HepG2 (cell line): ENCODE measurements around the gene ETF1. TPM values are rescaled to one million over a fixed set of nuclear protein-coding genes. Genes with fewer than 3 reads are reported as not detected.

Source experiments
- KIAA2018 ChIP-seq: sonication (generic); formaldehyde crosslinking; IDR thresholded peaks from 2 replicates; pipeline ENCODE4 v1.5.0; 2020; ENCODE audit warnings: mild to moderate bottlenecking, missing genetic modification reagents, borderline replicate concordance
- MAZ ChIP-seq, 2 experiments: sonication (generic) in 1 of 2; formaldehyde crosslinking in 1 of 2; IDR thresholded peaks; 2 replicates each; pipeline versions ENCODE4 v1.5.0 to v1.6.1; 2012 to 2020; ENCODE audit warnings: low read depth in 2 of 2, mild to moderate bottlenecking in 2 of 2, borderline replicate concordance in 1 of 2, improper control_type of control experiment in 1 of 2, low read length in 1 of 2, missing genetic modification reagents in 1 of 2, moderate library complexity in 1 of 2
- MEIS2 ChIP-seq: sonication (generic); formaldehyde crosslinking; IDR thresholded peaks from 2 replicates; pipeline ENCODE4 v1.9.0; 2021; ENCODE audit warnings: mild to moderate bottlenecking, missing genetic modification reagents
- MXD3 ChIP-seq: IDR thresholded peaks from 2 replicates; pipeline ENCODE4 v1.6.1; 2016; ENCODE audit warnings: mild to moderate bottlenecking, missing biosample characterization, missing genetic modification reagents
- RORA ChIP-seq: sonication (generic); formaldehyde crosslinking; IDR thresholded peaks from 2 replicates; pipeline ENCODE4 v1.5.0; 2020; ENCODE audit warnings: mild to moderate bottlenecking, missing genetic modification reagents, moderate library complexity
- SP5 ChIP-seq: IDR thresholded peaks from 2 replicates; pipeline ENCODE4 v1.6.1; 2016; ENCODE audit warnings: low read depth, borderline replicate concordance
- SUZ12 ChIP-seq: fragments of 150-350 bp; IDR thresholded peaks from 2 replicates; pipeline ENCODE4 v1.6.1; 2014; ENCODE audit warnings: low read depth, low read length
- TFE3 ChIP-seq: IDR thresholded peaks from 2 replicates; pipeline ENCODE4 v1.6.1; 2016
- ZFP37 ChIP-seq: sonication (generic); formaldehyde crosslinking; IDR thresholded peaks from 2 replicates; pipeline ENCODE4 v1.4.0; 2020; ENCODE audit warnings: missing genetic modification reagents, borderline replicate concordance
- ZNF260 ChIP-seq: sonication (generic); formaldehyde crosslinking; IDR thresholded peaks from 2 replicates; pipeline ENCODE4 v1.4.0; 2020; ENCODE audit warnings: missing genetic modification reagents, low read depth, mild to moderate bottlenecking, borderline replicate concordance
- ZNF354B ChIP-seq: sonication (generic); formaldehyde crosslinking; IDR thresholded peaks from 2 replicates; pipeline ENCODE4 v1.8.0; 2022; ENCODE audit warnings: mild to moderate bottlenecking, missing genetic modification reagents
- ZNF839 ChIP-seq: sonication (generic); formaldehyde crosslinking; IDR thresholded peaks from 2 replicates; pipeline ENCODE4 v1.4.0; 2020; ENCODE audit warnings: missing genetic modification reagents, mild to moderate bottlenecking, borderline replicate concordance
- polyA plus RNA-seq, 8 experiments: library from polyadenylated mRNA; depleted of rRNA in 3 of 8; stranded (reverse) in 7 of 8; unstranded in 1 of 8; fragments of >200 nt; fragmentation: Illumina TruSeq in 4 of 8; extraction: Trizol in 4 of 8; gene quantifications; 2 replicates each; pipeline versions ENCODE4 v1.2.1 to v1.2.3, GENCODE V29; 2011 to 2016; ENCODE audit warnings: low read depth in 4 of 8, missing spikeins in 1 of 8, mixed read lengths in 1 of 8; ENCODE audit not compliant: insufficient read depth in 1 of 8
- total RNA-seq, 5 experiments: library from RNA; depleted of rRNA; stranded (reverse); fragments of >200 nt; fragmentation: Illumina TruSeq; extraction: Trizol; gene quantifications; 2 replicates each; pipeline ENCODE4 v1.2.3, GENCODE V29; 2016; ENCODE audit warnings: low read depth in 1 of 5

Gene ETF1
- total and polyA plus RNA-seq, 2 of the 13 experiments (the other 11 are each of a cell fraction or from before 2014, with no cell fraction given), result 52.1 to 184 TPM

- TF ChIP-seq KIAA2018 (CRISPR knock-in tag), result no peak
- no peak for TF ChIP-seq RORA (CRISPR knock-in tag)
- TF ChIP-seq SP5 (CRISPR knock-in tag), result peak; percentile 65
- TF ChIP-seq MAZ (IDR thresholded peaks at IDR 0.05; ENCODE audit: borderline replicate concordance, low read depth, low read length), result peak; percentile 99
- TF ChIP-seq MAZ (CRISPR knock-in tag; IDR thresholded peaks at IDR 0.05; ENCODE audit: low read depth), result peak; percentile 98
- TF ChIP-seq MXD3, result 0 out of 2 replicates have a peak, but pooled peaks have one; percentile 40
- TF ChIP-seq ZNF260 (CRISPR knock-in tag), result no peak
- TF ChIP-seq SUZ12, result no peak
- peak; percentile 80; the same call in 1 of the 2 replicates for TF ChIP-seq ZNF839 (CRISPR knock-in tag)
- TF ChIP-seq MEIS2 (CRISPR knock-in tag), result peak; percentile 25; the same call in 1 of the 2 replicates
- peak; percentile 80; the same call in 1 of the 2 replicates for TF ChIP-seq ZNF354B (CRISPR knock-in tag)
- TF ChIP-seq ZFP37 (CRISPR knock-in tag), result no peak
- peak; percentile 97 for TF ChIP-seq TFE3
Observed at GRCh38 chr5:138542956-138543729, at the start of gene ETF1 (continued).
